Ascending aorta (tissue), 2 donors: ENCODE results near the gene TSPAN18. TPM values are rescaled to one million over a fixed set of nuclear protein-coding genes. Genes with fewer than 3 reads are reported as not detected.

Experiments used
- DNase-seq, 2 donors: peaks; one replicate each; pipeline ENCODE4 v3.0.0-alpha.2; 2019; ENCODE audit warnings: low spot score in 2 of 2
- H3K27ac ChIP-seq, 2 donors: fragments of 200-600 bp; sonication (generic); one replicate each; pipeline ENCODE4 v1.5.1; 2016 to 2017; ENCODE audit warnings: mild to moderate bottlenecking in 1 of 2
- H3K27me3 ChIP-seq: fragments of 200-600 bp; sonication (generic); one replicate; pipeline ENCODE4 v1.5.1; 2017
- H3K36me3 ChIP-seq, 2 donors: fragments of 200-600 bp; sonication (generic); one replicate each; pipeline ENCODE4 v1.5.1; 2016
- H3K4me1 ChIP-seq, 2 donors: fragments of 200-600 bp; sonication (generic); one replicate each; pipeline ENCODE4 v1.5.1; 2016 to 2017; ENCODE audit warnings: mild to moderate bottlenecking in 1 of 2
- H3K4me3 ChIP-seq, 2 donors: fragments of 200-600 bp; sonication (generic); one replicate each; pipeline ENCODE4 v1.5.1; 2016 to 2017; ENCODE audit warnings: mild to moderate bottlenecking in 1 of 2
- H3K9me3 ChIP-seq, 2 donors: fragments of 200-600 bp; sonication (generic); one replicate each; pipeline ENCODE4 v1.5.1; 2016
- CTCF ChIP-seq, 3 experiments: fragments of 200-600 bp in 2 of 3; fragments of 450-650 bp in 1 of 3; sonication (generic) in 2 of 3; IDR thresholded peaks; one replicate each; pipeline ENCODE4 v1.5.1; 2016 to 2019; ENCODE audit warnings: antibody characterized with exemption in 3 of 3, mild to moderate bottlenecking in 1 of 3, moderate library complexity in 1 of 3
- intact Hi-C: fragments of 100-400 bp; cut with DNase I; formaldehyde crosslinking; loops from one replicate; pipeline ENCODE4 v1.15.1; 2023
- total RNA-seq: library from RNA; depleted of rRNA; stranded (reverse); fragments of >200 nt; gene quantifications from one replicate; pipeline ENCODE4 v1.1.0, GENCODE V29; 2016

Gene TSPAN18
- total RNA-seq, 1 donor from 2014 or later: 21.3 TPM

GRCh38 chr11:44822369-44822768 is 95.6 kb downstream of the TSPAN18 start:
- no peak for TF ChIP-seq CTCF (IDR thresholded peaks at IDR 0.05)
- Histone ChIP-seq H3K4me1 (no peaks in the 10 kb centered on the region), H3K4me3 (no peak overlapping the region), H3K36me3 (no peaks in the 10 kb centered on the region), H3K9me3 (no peaks in the 10 kb centered on the region), H3K27me3 (no peaks in the 10 kb centered on the region), H3K27ac (no peak overlapping the region)
- DNase-seq: no peak
- intact Hi-C loops: no loop called here

- intact Hi-C loops: no loop called here
- TF ChIP-seq CTCF (IDR thresholded peaks at IDR 0.05): no peak
- H3K4me3 ChIP-seq: no peak overlapping the region
- no peaks in the 10 kb centered on the region for H3K4me1 ChIP-seq
- no peaks in the 10 kb centered on the region for H3K27me3 ChIP-seq
- no peak for DNase-seq
- H3K27ac ChIP-seq: no peak overlapping the region
- no peaks in the 10 kb centered on the region for H3K36me3 ChIP-seq
- no peaks in the 10 kb centered on the region for H3K9me3 ChIP-seq
These were observed 96.2 kb downstream of the TSPAN18 start for GRCh38 chr11:44823006-44823405.

GRCh38 chr11:44823868-44824267 is 97.1 kb downstream of the TSPAN18 start:
- Histone ChIP-seq H3K27me3 (no peaks in the 10 kb centered on the region), H3K4me3 (no peak overlapping the region), H3K27ac (no peak overlapping the region), H3K4me1 (no peaks in the 10 kb centered on the region), H3K9me3 (no peaks in the 10 kb centered on the region), H3K36me3 (no peaks in the 10 kb centered on the region)
- no peak for TF ChIP-seq CTCF (IDR thresholded peaks at IDR 0.05)
- no peak for DNase-seq
- intact Hi-C loops: no loop called here

GRCh38 chr11:44824300-44824704 is 97.5 kb downstream of the TSPAN18 start:
- no peak for DNase-seq
- H3K27ac ChIP-seq: no peak overlapping the region
- no peaks in the 10 kb centered on the region for H3K4me1 ChIP-seq

GRCh38 chr11:44825058-44825785 is 98.5 kb downstream of the TSPAN18 start:
- Histone ChIP-seq H3K36me3 (no peaks in the 10 kb centered on the region), H3K27me3 (no peaks in the 10 kb centered on the region), H3K4me1 (no peaks in the 10 kb centered on the region), H3K9me3 (no peaks in the 10 kb centered on the region), H3K4me3 (no peak overlapping the region), H3K27ac (no peak overlapping the region)
- TF ChIP-seq CTCF (IDR thresholded peaks at IDR 0.05): no peak
- intact Hi-C loops: no loop called here
- DNase-seq: no peak

More at GRCh38 chr11:44824300-44824704, 97.5 kb downstream of the TSPAN18 start:
- H3K9me3 ChIP-seq: no peaks in the 10 kb centered on the region
- no peak for TF ChIP-seq CTCF (IDR thresholded peaks at IDR 0.05)
- intact Hi-C loops: no loop called here
- H3K36me3 ChIP-seq: no peaks in the 10 kb centered on the region
- no peaks in the 10 kb centered on the region for H3K27me3 ChIP-seq
- no peak overlapping the region for H3K4me3 ChIP-seq
